ENCODE data around the gene POLR1E. TPM values are rescaled to one million over a fixed set of nuclear protein-coding genes. Genes with fewer than 3 reads are reported as not detected.

The POLR1E gene
- total and polyA plus RNA-seq, 9 of the 15 experiments (the other 6 are each of a cell fraction or from before 2014, with no cell fraction given), result 18.9 to 102 (median 74.4) TPM

DNA sequence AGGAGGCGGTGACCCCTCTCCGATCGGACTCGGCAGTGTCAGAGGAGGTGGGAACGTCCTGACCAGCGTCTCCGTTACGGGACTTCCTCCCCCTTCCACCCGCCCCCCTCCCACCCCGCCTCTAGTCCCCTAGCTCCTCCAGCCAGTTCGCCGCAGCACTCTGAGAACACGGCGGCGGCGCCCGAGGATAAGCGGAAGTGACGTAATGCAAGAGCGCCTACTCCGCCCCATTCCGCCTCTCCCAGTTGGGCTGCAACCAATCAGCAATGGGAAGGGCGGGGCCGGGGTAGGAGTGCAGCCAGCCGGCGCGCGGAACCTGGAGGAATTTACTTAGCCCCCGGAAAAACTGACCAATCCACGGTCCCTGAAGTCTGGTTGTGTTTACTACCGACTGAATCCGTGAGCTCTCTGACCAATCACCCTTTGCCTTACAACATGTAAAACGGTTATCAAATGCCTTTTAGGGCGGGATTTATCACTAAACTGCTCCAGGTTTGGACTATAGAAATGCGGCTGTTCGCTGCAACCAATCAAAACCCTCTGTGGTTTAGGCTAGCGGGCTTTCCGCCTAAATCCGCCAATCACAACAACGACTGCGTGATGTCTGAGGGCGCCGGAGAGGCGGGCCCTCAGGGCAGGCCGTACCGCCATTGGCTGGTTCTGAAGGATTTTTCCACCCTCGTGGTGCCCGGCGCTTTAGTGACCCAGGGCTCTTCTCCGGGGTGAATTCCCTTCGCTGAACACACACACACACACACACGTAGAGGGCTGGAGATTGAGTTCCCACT lies 20.3 kb upstream of the POLR1E start, which contains the start of gene ZBTB5 (continued):
- TF ChIP-seq ZNF311 (CRISPR knock-in tag; IDR thresholded peaks at IDR 0.05) (no peak), FUS (optimal IDR thresholded peaks at IDR 0.05; ENCODE audit: low read depth, low read length) (no peak), CHD4 (IDR thresholded peaks at IDR 0.05; ENCODE audit: insufficient read depth, insufficient replicate concordance, low read depth, low read length, poor library complexity, severe bottlenecking) (no peak), ZNF217 (CRISPR knock-in tag; IDR thresholded peaks at IDR 0.05) (no peak), POLR3A (IDR thresholded peaks at IDR 0.05; ENCODE audit: borderline replicate concordance, extremely low read depth, insufficient read depth, insufficient read length) (no peak), TRIM24 (IDR thresholded peaks at IDR 0.05) (no peak), SPI1 (IDR thresholded peaks at IDR 0.05; ENCODE audit: borderline replicate concordance, low read depth, low read length) (peak; percentile 73; the same call in 1 of the 2 replicates), ESRRB (CRISPR knock-in tag; IDR thresholded peaks at IDR 0.05; ENCODE audit: borderline replicate concordance) (no peak), XRCC3 (IDR thresholded peaks at IDR 0.05) (no peak), MIER1 (IDR thresholded peaks at IDR 0.05; ENCODE audit: low read depth) (no peak), IRF2 (CRISPR knock-in tag; IDR thresholded peaks at IDR 0.05) (no peak), ZBTB2 (IDR thresholded peaks at IDR 0.05) (no peak), FOXM1 (IDR thresholded peaks at IDR 0.05; ENCODE audit: low read depth) (peak; percentile 97), FOXM1 (CRISPR knock-in tag; IDR thresholded peaks at IDR 0.05; ENCODE audit: low read depth) (no peak; the same call in 1 of the 2 replicates), NONO (IDR thresholded peaks at IDR 0.05; ENCODE audit: low read depth in 2 of 2, low read length in 1 of 2) (no peak), HMBOX1 (IDR thresholded peaks at IDR 0.05) (0 out of 2 replicates have a peak, but pooled peaks have one; percentile 55), PHF20 (IDR thresholded peaks at IDR 0.05; ENCODE audit: partially characterized antibody) (peak; percentile 14), ZNF134 (CRISPR knock-in tag; conservative IDR thresholded peaks at IDR 0.05) (no peak), NFYB (IDR thresholded peaks at IDR 0.05; ENCODE audit: extremely low read depth, insufficient read length) (peak; percentile 97), DLX4 (CRISPR knock-in tag; IDR thresholded peaks at IDR 0.05) (no peak), SMARCB1 (IDR thresholded peaks at IDR 0.05; ENCODE audit: insufficient read length, low read depth) (no peak), HNRNPL (IDR thresholded peaks at IDR 0.05; ENCODE audit: low read depth, low read length) (no peak), BCOR (IDR thresholded peaks at IDR 0.05) (no peak), STAT5A (IDR thresholded peaks at IDR 0.05; ENCODE audit: borderline replicate concordance, low read length) (peak; percentile 6; the same call in 1 of the 2 replicates)
- TF ChIP-seq, protein P1, sequence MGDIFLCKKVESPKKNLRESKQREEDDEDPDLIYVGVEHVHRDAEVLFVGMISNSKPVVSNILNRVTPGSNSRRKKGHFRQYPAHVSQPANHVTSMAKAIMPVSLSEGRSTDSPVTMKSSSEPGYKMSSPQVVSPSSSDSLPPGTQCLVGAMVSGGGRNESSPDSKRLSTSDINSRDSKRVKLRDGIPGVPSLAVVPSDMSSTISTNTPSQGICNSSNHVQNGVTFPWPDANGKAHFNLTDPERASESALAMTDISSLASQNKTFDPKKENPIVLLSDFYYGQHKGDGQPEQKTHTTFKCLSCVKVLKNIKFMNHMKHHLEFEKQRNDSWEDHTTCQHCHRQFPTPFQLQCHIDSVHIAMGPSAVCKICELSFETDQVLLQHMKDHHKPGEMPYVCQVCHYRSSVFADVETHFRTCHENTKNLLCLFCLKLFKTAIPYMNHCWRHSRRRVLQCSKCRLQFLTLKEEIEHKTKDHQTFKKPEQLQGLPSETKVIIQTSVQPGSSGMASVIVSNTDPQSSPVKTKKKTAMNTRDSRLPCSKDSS (IDR thresholded peaks at IDR 0.05; ENCODE audit: low read depth, partially characterized antibody), result no peak

Data from K562 (cell line).